ENCODE measurements around the gene SND1.

SND1 gene

DNA sequence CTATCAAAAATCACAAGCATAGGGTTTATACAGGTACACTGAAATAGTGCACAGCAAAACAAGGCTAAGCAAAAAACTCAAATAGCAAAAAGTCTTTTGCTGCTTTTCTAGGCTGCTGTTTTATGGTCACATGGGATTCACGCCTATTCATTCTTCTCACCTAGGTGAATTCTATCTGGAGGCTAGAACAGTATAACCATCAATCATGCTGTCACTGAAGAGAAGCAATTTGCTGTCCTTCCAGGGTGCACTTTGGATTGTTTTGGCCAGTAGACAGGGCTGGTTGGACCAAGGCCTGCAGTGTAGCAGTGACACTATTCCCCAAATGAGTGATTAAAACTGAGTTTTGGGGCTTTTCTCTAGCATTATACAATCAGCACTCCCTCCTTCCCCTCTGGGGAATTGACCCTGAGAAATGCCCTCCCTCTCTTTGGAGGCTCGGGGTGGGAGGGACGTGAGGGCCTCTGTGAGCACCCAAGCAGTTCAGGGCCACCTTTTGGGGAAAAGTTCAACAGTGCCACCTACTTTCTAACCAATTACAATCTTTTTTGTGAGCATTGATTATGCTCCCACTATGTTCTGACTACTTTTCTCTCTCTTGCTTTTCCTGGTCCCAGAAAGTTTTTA is 16.2 kb upstream of the SND1 start:
- no peak for TF ChIP-seq TEAD4 (IDR thresholded peaks at IDR 0.05)
- TF ChIP-seq RAD21 (IDR thresholded peaks at IDR 0.05; ENCODE audit: low read depth) = no peak
- TF ChIP-seq, protein P1, sequence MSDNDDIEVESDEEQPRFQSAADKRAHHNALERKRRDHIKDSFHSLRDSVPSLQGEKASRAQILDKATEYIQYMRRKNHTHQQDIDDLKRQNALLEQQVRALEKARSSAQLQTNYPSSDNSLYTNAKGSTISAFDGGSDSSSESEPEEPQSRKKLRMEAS (IDR thresholded peaks at IDR 0.05) = no peak
- no peak for TF ChIP-seq CREB1 (IDR thresholded peaks at IDR 0.05; ENCODE audit: low read depth)
- no peak for TF ChIP-seq NFIC (IDR thresholded peaks at IDR 0.05)
- no peak for TF ChIP-seq TAF1 (IDR thresholded peaks at IDR 0.05; ENCODE audit: low read depth)
- no peak for TF ChIP-seq ZBTB7A (IDR thresholded peaks at IDR 0.05; ENCODE audit: low read depth)
- TF ChIP-seq EGR1 (IDR thresholded peaks at IDR 0.05) = no peak
- TF ChIP-seq, protein P2, sequence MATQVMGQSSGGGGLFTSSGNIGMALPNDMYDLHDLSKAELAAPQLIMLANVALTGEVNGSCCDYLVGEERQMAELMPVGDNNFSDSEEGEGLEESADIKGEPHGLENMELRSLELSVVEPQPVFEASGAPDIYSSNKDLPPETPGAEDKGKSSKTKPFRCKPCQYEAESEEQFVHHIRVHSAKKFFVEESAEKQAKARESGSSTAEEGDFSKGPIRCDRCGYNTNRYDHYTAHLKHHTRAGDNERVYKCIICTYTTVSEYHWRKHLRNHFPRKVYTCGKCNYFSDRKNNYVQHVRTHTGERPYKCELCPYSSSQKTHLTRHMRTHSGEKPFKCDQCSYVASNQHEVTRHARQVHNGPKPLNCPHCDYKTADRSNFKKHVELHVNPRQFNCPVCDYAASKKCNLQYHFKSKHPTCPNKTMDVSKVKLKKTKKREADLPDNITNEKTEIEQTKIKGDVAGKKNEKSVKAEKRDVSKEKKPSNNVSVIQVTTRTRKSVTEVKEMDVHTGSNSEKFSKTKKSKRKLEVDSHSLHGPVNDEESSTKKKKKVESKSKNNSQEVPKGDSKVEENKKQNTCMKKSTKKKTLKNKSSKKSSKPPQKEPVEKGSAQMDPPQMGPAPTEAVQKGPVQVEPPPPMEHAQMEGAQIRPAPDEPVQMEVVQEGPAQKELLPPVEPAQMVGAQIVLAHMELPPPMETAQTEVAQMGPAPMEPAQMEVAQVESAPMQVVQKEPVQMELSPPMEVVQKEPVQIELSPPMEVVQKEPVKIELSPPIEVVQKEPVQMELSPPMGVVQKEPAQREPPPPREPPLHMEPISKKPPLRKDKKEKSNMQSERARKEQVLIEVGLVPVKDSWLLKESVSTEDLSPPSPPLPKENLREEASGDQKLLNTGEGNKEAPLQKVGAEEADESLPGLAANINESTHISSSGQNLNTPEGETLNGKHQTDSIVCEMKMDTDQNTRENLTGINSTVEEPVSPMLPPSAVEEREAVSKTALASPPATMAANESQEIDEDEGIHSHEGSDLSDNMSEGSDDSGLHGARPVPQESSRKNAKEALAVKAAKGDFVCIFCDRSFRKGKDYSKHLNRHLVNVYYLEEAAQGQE (IDR thresholded peaks at IDR 0.05; ENCODE audit: low read depth) = no peak
- no peak for TF ChIP-seq CEBPB (IDR thresholded peaks at IDR 0.05)
- TF ChIP-seq EP300 (IDR thresholded peaks at IDR 0.05; ENCODE audit: borderline replicate concordance) = no peak
- no peak for TF ChIP-seq FOXM1 (IDR thresholded peaks at IDR 0.05; ENCODE audit: borderline replicate concordance, low read depth)
- TF ChIP-seq TCF12 (IDR thresholded peaks at IDR 0.05; ENCODE audit: low read depth) = no peak
- TF ChIP-seq YY1 (IDR thresholded peaks at IDR 0.05; ENCODE audit: low read depth) = no peak
- TF ChIP-seq USF1 (IDR thresholded peaks at IDR 0.05) = no peak

GRCh38 chr7:127638197-127638596 is 13.8 kb upstream of the SND1 start:
- TF ChIP-seq NFIC (IDR thresholded peaks at IDR 0.05) = no peak
- no peak for TF ChIP-seq TAF1 (IDR thresholded peaks at IDR 0.05; ENCODE audit: low read depth)
- TF ChIP-seq TCF12 (IDR thresholded peaks at IDR 0.05; ENCODE audit: low read depth) = no peak
- TF ChIP-seq FOXM1 (IDR thresholded peaks at IDR 0.05; ENCODE audit: borderline replicate concordance, low read depth) = no peak
- no peak for TF ChIP-seq YY1 (IDR thresholded peaks at IDR 0.05; ENCODE audit: low read depth)
- TF ChIP-seq, protein P1 (IDR thresholded peaks at IDR 0.05) = no peak

GRCh38 chr7:127644484-127644883 is 7.5 kb upstream of the SND1 start:
- no peak for TF ChIP-seq CEBPB (IDR thresholded peaks at IDR 0.05)

GRCh38 chr7:127647636-127648035 is 4.4 kb upstream of the SND1 start:
- TF ChIP-seq CREB1 (IDR thresholded peaks at IDR 0.05; ENCODE audit: low read depth) = no peak
- no peak for TF ChIP-seq TEAD4 (IDR thresholded peaks at IDR 0.05)
- no peak for TF ChIP-seq RAD21 (IDR thresholded peaks at IDR 0.05; ENCODE audit: low read depth)
- no peak for TF ChIP-seq NFIC (IDR thresholded peaks at IDR 0.05)
- no peak for TF ChIP-seq TAF1 (IDR thresholded peaks at IDR 0.05; ENCODE audit: low read depth)
- TF ChIP-seq, protein P2 (IDR thresholded peaks at IDR 0.05; ENCODE audit: low read depth) = no peak
- no peak for TF ChIP-seq EGR1 (IDR thresholded peaks at IDR 0.05)
- TF ChIP-seq YY1 (IDR thresholded peaks at IDR 0.05; ENCODE audit: low read depth) = no peak
- no peak for TF ChIP-seq FOXM1 (IDR thresholded peaks at IDR 0.05; ENCODE audit: borderline replicate concordance, low read depth)

DNA sequence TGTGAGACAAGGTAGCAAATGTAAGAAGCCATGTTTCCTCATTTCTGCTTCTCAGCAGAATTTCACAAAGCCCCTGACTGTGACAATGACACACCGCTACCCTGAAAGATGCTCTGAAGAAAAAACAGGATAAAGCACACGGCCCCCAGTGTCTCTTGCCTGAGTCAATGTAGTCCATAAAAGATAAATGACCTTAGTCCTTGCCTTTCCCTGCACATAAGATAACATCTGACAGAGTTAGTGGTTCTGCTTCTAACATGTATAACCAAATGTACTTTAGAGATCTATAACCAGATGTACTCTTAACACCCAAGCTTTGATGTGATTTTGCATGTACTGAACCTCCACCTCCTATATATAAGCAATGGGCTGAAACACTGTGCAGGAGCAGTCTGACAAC is 3.0 kb upstream of the SND1 start:
- TF ChIP-seq USF1 (IDR thresholded peaks at IDR 0.05) (no peak), ZBTB7A (IDR thresholded peaks at IDR 0.05; ENCODE audit: low read depth) (no peak), CREB1 (IDR thresholded peaks at IDR 0.05; ENCODE audit: low read depth) (no peak), RAD21 (IDR thresholded peaks at IDR 0.05; ENCODE audit: low read depth) (no peak), TEAD4 (IDR thresholded peaks at IDR 0.05) (no peak), EP300 (IDR thresholded peaks at IDR 0.05; ENCODE audit: borderline replicate concordance) (no peak), NFIC (IDR thresholded peaks at IDR 0.05) (no peak), FOXM1 (IDR thresholded peaks at IDR 0.05; ENCODE audit: borderline replicate concordance, low read depth) (no peak), EGR1 (IDR thresholded peaks at IDR 0.05) (no peak)
- TF ChIP-seq, protein P2 (IDR thresholded peaks at IDR 0.05; ENCODE audit: low read depth) = no peak

All from Ishikawa (cell line).